Panc1 (cell line): ENCODE data around the gene PPM1H. TPM values are rescaled to one million over a fixed set of nuclear protein-coding genes. Genes with fewer than 3 reads are reported as not detected.

Experiments
- ATAC-seq: fragments of 200-7000 bp; cut with Tn5 transposase; 2 replicates; pipeline ENCODE4 v1.9.1; 2020; ENCODE audit warnings: mild to moderate bottlenecking, moderate library complexity
- BruUV-seq: library from RNA; stranded (reverse); fragments of 400-500 nt; replicated peaks from 2 replicates; lab custom pipeline; 2021; lab: Mats Ljungman, UMichigan
- CTCF ChIA-PET: fragments of 300-600 bp; sonication (Branson Sonifier 250); formaldehyde crosslinking; loops from one replicate; lab custom pipeline; 2022; ENCODE audit warnings: antibody characterized with exemption; lab: Charles Lee
- POLR2A ChIA-PET: fragments of 300-600 bp; sonication (Branson Sonifier 250); formaldehyde crosslinking; loops from one replicate; lab custom pipeline; 2022; ENCODE audit warnings: antibody characterized with exemption; lab: Charles Lee
- DNase-seq: peaks from one replicate; pipeline ENCODE4 v3.0.0-alpha.2; 2010; ENCODE audit warnings: low read depth, low spot score
- H3K27ac ChIP-seq: 2 replicates; pipeline ENCODE4 v1.5.1; 2011; ENCODE audit warnings: mild to moderate bottlenecking, low read length, inconsistent platforms
- H3K27me3 ChIP-seq: fragments of 200-500 bp; sonication (Bioruptor generic); 2 replicates; pipeline ENCODE4 v1.6.0; 2014; ENCODE audit warnings: low read length, inconsistent platforms; ENCODE audit not compliant: control insufficient read depth, insufficient read depth
- H3K36me3 ChIP-seq: fragments of 200-500 bp; sonication (Bioruptor generic); 2 replicates; pipeline ENCODE4 v1.5.1; 2014; ENCODE audit warnings: inconsistent platforms, mild to moderate bottlenecking, low read length, moderate library complexity; ENCODE audit not compliant: control insufficient read depth, insufficient read depth
- H3K4me1 ChIP-seq: 2 replicates; pipeline ENCODE4 v1.5.1; 2011; ENCODE audit warnings: inconsistent platforms, mild to moderate bottlenecking, low read length, moderate library complexity; ENCODE audit not compliant: control insufficient read depth, insufficient read depth
- H3K4me3 ChIP-seq, 2 experiments: 2 replicates each; pipeline ENCODE4 v1.5.1; 2011 to 2012; ENCODE audit warnings: low read depth in 2 of 2, low read length in 2 of 2, mild to moderate bottlenecking in 2 of 2, inconsistent platforms in 1 of 2, moderate library complexity in 1 of 2
- H3K9me3 ChIP-seq: fragments of 200-500 bp; sonication (Bioruptor generic); 2 replicates; pipeline ENCODE4 v1.5.1; 2014; ENCODE audit warnings: low read depth, mild to moderate bottlenecking, inconsistent platforms, low read length, moderate library complexity; ENCODE audit not compliant: control insufficient read depth, insufficient read depth
- POLR2AphosphoS5 ChIP-seq: IDR thresholded peaks from 2 replicates; pipeline ENCODE4 v1.6.1; 2012; ENCODE audit warnings: mild to moderate bottlenecking, low read depth, low read length, moderate library complexity
- REST ChIP-seq, 2 experiments: IDR thresholded peaks; 2 replicates each; pipeline ENCODE4 v1.6.1; 2011 to 2012; ENCODE audit warnings: low read depth in 2 of 2, control low read depth in 1 of 2, low read length in 1 of 2, mild to moderate bottlenecking in 1 of 2, moderate library complexity in 1 of 2; ENCODE audit not compliant: insufficient read depth in 1 of 2
- SIN3A ChIP-seq: IDR thresholded peaks from 2 replicates; pipeline ENCODE4 v1.6.1; 2012; ENCODE audit warnings: low read depth, mild to moderate bottlenecking, low read length, moderate library complexity, borderline replicate concordance; ENCODE audit not compliant: insufficient read depth
- TCF7L2 ChIP-seq: IDR thresholded peaks from 2 replicates; pipeline ENCODE4 v1.6.1; 2011; ENCODE audit warnings: mild to moderate bottlenecking, low read depth, low read length, inconsistent platforms
- in situ Hi-C: cut with HindIII; loops from 2 replicates; pipeline ENCODE4 v1.10.0; 2016; ENCODE audit warnings: low sequenced_read_pairs, low pct_unique_long_range_greater_than_20kb
- intact Hi-C: fragments of 100-400 bp; cut with micrococcal nuclease; formaldehyde crosslinking; loops from one replicate; pipeline ENCODE4 v1.10.0; 2022; ENCODE audit not compliant: unreplicated experiment
- total RNA-seq: library from RNA; stranded (reverse); gene quantifications from one replicate; pipeline ENCODE4 v1.2.1, GENCODE V29; 2021; ENCODE audit not compliant: unreplicated experiment
- TF ChIP-seq, protein P1 (sequence below): fragments of 450-650 bp; IDR thresholded peaks from 2 replicates; pipeline ENCODE4 v1.5.1; 2017; ENCODE audit warnings: mild to moderate bottlenecking

The PPM1H gene
- total RNA-seq, 1 experiment from 2014 or later: 22.9 TPM

GRCh38 chr12:62862259-62862881, 72.6 kb downstream of the PPM1H start:
- intact Hi-C loops (no loop called here), in situ Hi-C loops (no loop called here)
- BruUV-seq: no TSS peak
- ATAC-seq: peak; percentile 62; the same call in 1 of the 2 replicates
- ChIA-PET CTCF (no interaction called here), POLR2A (no interaction called here)
- H3K4me1 ChIP-seq: peaks cover 29% of the 10 kb centered on the region
- no peak for TF ChIP-seq POLR2AphosphoS5
- TF ChIP-seq SIN3A: no peak
- TF ChIP-seq, protein P1, sequence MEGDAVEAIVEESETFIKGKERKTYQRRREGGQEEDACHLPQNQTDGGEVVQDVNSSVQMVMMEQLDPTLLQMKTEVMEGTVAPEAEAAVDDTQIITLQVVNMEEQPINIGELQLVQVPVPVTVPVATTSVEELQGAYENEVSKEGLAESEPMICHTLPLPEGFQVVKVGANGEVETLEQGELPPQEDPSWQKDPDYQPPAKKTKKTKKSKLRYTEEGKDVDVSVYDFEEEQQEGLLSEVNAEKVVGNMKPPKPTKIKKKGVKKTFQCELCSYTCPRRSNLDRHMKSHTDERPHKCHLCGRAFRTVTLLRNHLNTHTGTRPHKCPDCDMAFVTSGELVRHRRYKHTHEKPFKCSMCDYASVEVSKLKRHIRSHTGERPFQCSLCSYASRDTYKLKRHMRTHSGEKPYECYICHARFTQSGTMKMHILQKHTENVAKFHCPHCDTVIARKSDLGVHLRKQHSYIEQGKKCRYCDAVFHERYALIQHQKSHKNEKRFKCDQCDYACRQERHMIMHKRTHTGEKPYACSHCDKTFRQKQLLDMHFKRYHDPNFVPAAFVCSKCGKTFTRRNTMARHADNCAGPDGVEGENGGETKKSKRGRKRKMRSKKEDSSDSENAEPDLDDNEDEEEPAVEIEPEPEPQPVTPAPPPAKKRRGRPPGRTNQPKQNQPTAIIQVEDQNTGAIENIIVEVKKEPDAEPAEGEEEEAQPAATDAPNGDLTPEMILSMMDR: no peak
- no peak for TF ChIP-seq REST (IDR thresholded peaks at IDR 0.05; ENCODE audit: insufficient read depth in 1 of 2, low read depth in 2 of 2, low read length in 1 of 2)
- no peak for TF ChIP-seq TCF7L2
- H3K4me3 ChIP-seq: no peak overlapping the region
- H3K36me3 ChIP-seq: no peaks in the 10 kb centered on the region
- no peaks in the 10 kb centered on the region for H3K9me3 ChIP-seq
- H3K27me3 ChIP-seq: no peaks in the 10 kb centered on the region
- DNase-seq: peak; percentile 25
- H3K27ac ChIP-seq: peak overlapping the region; percentile 19; the same call in 1 of the 2 replicates

DNA sequence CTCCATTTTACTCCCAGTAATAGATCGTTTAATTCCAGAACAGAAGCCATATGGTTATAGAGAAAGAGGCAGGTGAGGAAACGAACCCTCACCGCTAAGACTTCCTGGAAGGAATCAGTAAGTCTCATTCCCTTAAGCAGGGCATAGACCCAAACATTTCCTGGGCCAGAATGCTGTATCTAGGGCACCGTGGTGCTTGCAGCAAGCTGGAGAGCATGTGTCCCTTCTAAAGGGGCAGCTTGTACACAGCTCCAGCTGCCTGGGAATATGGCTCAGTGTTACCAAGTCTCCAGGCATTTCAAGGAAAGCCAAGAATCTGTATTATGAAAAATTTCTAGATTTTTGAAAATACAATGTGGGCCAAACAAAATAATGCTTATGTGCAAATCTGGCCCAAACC, 73.4 kb downstream of the PPM1H start:
- TF ChIP-seq, protein P1: no peak
- TF ChIP-seq TCF7L2: no peak
- TF ChIP-seq SIN3A: no peak
- no peak for TF ChIP-seq POLR2AphosphoS5
- TF ChIP-seq REST (IDR thresholded peaks at IDR 0.05; ENCODE audit: insufficient read depth in 1 of 2, low read depth in 2 of 2, low read length in 1 of 2): no peak
- Histone ChIP-seq H3K9me3 (no peaks in the 10 kb centered on the region), H3K27ac (no peak overlapping the region), H3K36me3 (no peaks in the 10 kb centered on the region), H3K27me3 (no peaks in the 10 kb centered on the region), H3K4me1 (peaks cover 23% of the 10 kb centered on the region), H3K4me3 (no peak overlapping the region)
- POLR2A ChIA-PET: no interaction called here
- DNase-seq (no peak), ATAC-seq (no peak)
- no TSS peak for BruUV-seq
- CTCF ChIA-PET: no interaction called here
- intact Hi-C loops (no loop called here), in situ Hi-C loops (no loop called here)
